K562 (cell line): Measurements from ENCODE around the gene SMIM30. TPM values are rescaled to one million over a fixed set of nuclear protein-coding genes. Genes with fewer than 3 reads are reported as not detected.

Source experiments
- ATF7 ChIP-seq: fragments of 450-650 bp; IDR thresholded peaks from 2 replicates; pipeline ENCODE4 v1.7.1; 2014; ENCODE audit warnings: mild to moderate bottlenecking, moderate library complexity
- CBX1 ChIP-seq: sonication (generic); IDR thresholded peaks from 2 replicates; pipeline ENCODE4 v1.6.1; 2016; ENCODE audit warnings: antibody characterized with exemption, low read depth, mild to moderate bottlenecking
- FOXJ3 ChIP-seq: sonication (generic); formaldehyde crosslinking; IDR thresholded peaks from 2 replicates; pipeline ENCODE4 v1.4.0; 2020; ENCODE audit warnings: mild to moderate bottlenecking, missing genetic modification reagents
- FOXK1 ChIP-seq: sonication (generic); formaldehyde crosslinking; IDR thresholded peaks from 2 replicates; pipeline ENCODE4 v1.8.0; 2022; ENCODE audit warnings: missing genetic modification reagents, mild to moderate bottlenecking, borderline replicate concordance
- GTF3C2 ChIP-seq: IDR thresholded peaks from 3 replicates; pipeline ENCODE4 v1.6.1; 2011; ENCODE audit warnings: borderline replicate concordance, mild to moderate bottlenecking, moderate library complexity; ENCODE audit not compliant: insufficient read length; ENCODE audit errors: extremely low read depth
- HDAC2 ChIP-seq: fragments of 450-650 bp; IDR thresholded peaks from 2 replicates; pipeline ENCODE4 v1.6.1; 2016; ENCODE audit warnings: mild to moderate bottlenecking
- JUN ChIP-seq, 2 experiments: sonication (generic) in 1 of 2; formaldehyde crosslinking in 1 of 2; IDR thresholded peaks; 2 replicates each; pipeline versions ENCODE4 v1.6.1 to v1.8.0; 2012 to 2022; ENCODE audit warnings: borderline replicate concordance in 2 of 2, mild to moderate bottlenecking in 2 of 2, improper control_type of control experiment in 1 of 2, low read depth in 1 of 2, low read length in 1 of 2, missing genetic modification reagents in 1 of 2
- MYC ChIP-seq, 2 experiments: fragments of 250-450 bp in 1 of 2; sonication (Bioruptor Pico) in 1 of 2; IDR thresholded peaks; 2 replicates each; pipeline versions ENCODE4 v1.5.1 to v1.6.1; 2012 to 2021; ENCODE audit warnings: low read depth in 2 of 2, borderline replicate concordance in 1 of 2, improper control_type of control experiment in 1 of 2, low read length in 1 of 2, mild to moderate bottlenecking in 1 of 2, moderate library complexity in 1 of 2
- OTX1 ChIP-seq: fragments of 450-650 bp; formaldehyde crosslinking; IDR thresholded peaks from 2 replicates; pipeline ENCODE4 v1.4.0; 2022; ENCODE audit warnings: mild to moderate bottlenecking
- TRIM25 ChIP-seq: fragments of 450-650 bp; IDR thresholded peaks from 2 replicates; pipeline ENCODE4 v1.7.0; 2016; ENCODE audit warnings: borderline replicate concordance
- U2AF1 ChIP-seq: fragments of 200-400 bp; formaldehyde crosslinking; optimal IDR thresholded peaks from 2 replicates; pipeline ENCODE3; 2017; ENCODE audit warnings: mild to moderate bottlenecking, low read depth, low read length, moderate library complexity
- VEZF1 ChIP-seq: fragments of 200-800 bp; sonication (Bioruptor generic); IDR thresholded peaks from 2 replicates; pipeline ENCODE4 v1.6.1; 2017; ENCODE audit warnings: missing genetic modification characterization, missing compliant biosample characterization
- ZNF384 ChIP-seq: IDR thresholded peaks from 2 replicates; pipeline ENCODE4 v1.6.1; 2012; ENCODE audit warnings: low read depth, low read length, improper control_type of control experiment
- polyA plus RNA-seq, 8 experiments: library from polyadenylated mRNA; depleted of rRNA in 4 of 8; stranded (reverse) in 5 of 8; unstranded in 3 of 8; fragments of >200 nt; fragmentation: Nextera tagmentation in 2 of 8; fragmentation: Illumina TruSeq in 1 of 8; extraction: Ambion mirVana in 2 of 8; extraction: Trizol in 1 of 8; gene quantifications; 2 replicates each; pipeline versions ENCODE4 v1.2.1 to v1.2.3, GENCODE V29; 2011 to 2014; ENCODE audit warnings: inconsistent platforms in 1 of 8, missing spikeins in 1 of 8
- total RNA-seq, 7 experiments: library from RNA; depleted of rRNA in 6 of 7; stranded (reverse); fragments of >200 nt in 6 of 7; fragmentation: Illumina TruSeq in 2 of 7; extraction: Trizol in 2 of 7; gene quantifications; 2 replicates each; pipeline versions ENCODE4 v1.2.1 to v1.2.3, GENCODE V29; 2011 to 2021; ENCODE audit warnings: low replicate concordance in 1 of 7
- TF ChIP-seq, protein P1 (sequence below), 2 experiments: fragments of 450-650 bp in 1 of 2; sonication (generic) in 1 of 2; formaldehyde crosslinking in 1 of 2; IDR thresholded peaks in 1 of 2; conservative IDR thresholded peaks in 1 of 2; 2 replicates each; pipeline versions ENCODE4 v1.6.1 to v1.8.1; 2016 to 2023; ENCODE audit warnings: mild to moderate bottlenecking in 2 of 2, moderate library complexity in 2 of 2, inconsistent platforms in 1 of 2, missing genetic modification reagents in 1 of 2
- TF ChIP-seq, protein P2 (sequence below), 2 experiments: IDR thresholded peaks; 2 replicates each; pipeline ENCODE4 v1.6.1; 2011; ENCODE audit warnings: borderline replicate concordance in 1 of 2, control low read depth in 1 of 2, low read depth in 1 of 2, low read length in 1 of 2, mild to moderate bottlenecking in 1 of 2, mixed read lengths in 1 of 2, moderate library complexity in 1 of 2; ENCODE audit not compliant: insufficient read depth in 1 of 2, insufficient read length in 1 of 2, poor library complexity in 1 of 2, severe bottlenecking in 1 of 2; ENCODE audit errors: extremely low read depth in 1 of 2

Gene SMIM30
- total and polyA plus RNA-seq, 9 of the 15 experiments (the other 6 are each of a cell fraction or from before 2014, with no cell fraction given): 161 to 891 (median 316) TPM

GRCh38 chr7:113084496-113085172, 33.7 kb downstream of the SMIM30 start (continued):
- TF ChIP-seq ATF7 (peak; percentile 87), TRIM25 (no peak), HDAC2 (no peak), VEZF1 (CRISPR knock-in tag) (peak; percentile 20; the same call in 1 of the 2 replicates), FOXJ3 (no peak), U2AF1 (no peak), FOXK1 (CRISPR knock-in tag) (no peak), MYC (IDR thresholded peaks at IDR 0.05; ENCODE audit: low read depth, low read length) (0 out of 2 replicates have a peak, but pooled peaks have one; percentile 8), MYC (CRISPR knock-in tag; IDR thresholded peaks at IDR 0.05; ENCODE audit: borderline replicate concordance, low read depth) (no peak), GTF3C2 (no peak), JUN (IDR thresholded peaks at IDR 0.05; ENCODE audit: borderline replicate concordance, low read depth, low read length) (0 out of 2 replicates have a peak, but pooled peaks have one; percentile 11), JUN (CRISPR knock-in tag; IDR thresholded peaks at IDR 0.05; ENCODE audit: borderline replicate concordance) (no peak), ZNF384 (peak; percentile 84), CBX1 (no peak), OTX1 (CRISPR knock-in tag) (no peak)
- TF ChIP-seq, protein P1, sequence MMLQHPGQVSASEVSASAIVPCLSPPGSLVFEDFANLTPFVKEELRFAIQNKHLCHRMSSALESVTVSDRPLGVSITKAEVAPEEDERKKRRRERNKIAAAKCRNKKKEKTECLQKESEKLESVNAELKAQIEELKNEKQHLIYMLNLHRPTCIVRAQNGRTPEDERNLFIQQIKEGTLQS (IDR thresholded peaks at IDR 0.05): peak; percentile 40; the same call in 1 of the 2 replicates
- TF ChIP-seq, protein P1 (CRISPR knock-in tag; conservative IDR thresholded peaks at IDR 0.05): no peak
- TF ChIP-seq, protein P2, sequence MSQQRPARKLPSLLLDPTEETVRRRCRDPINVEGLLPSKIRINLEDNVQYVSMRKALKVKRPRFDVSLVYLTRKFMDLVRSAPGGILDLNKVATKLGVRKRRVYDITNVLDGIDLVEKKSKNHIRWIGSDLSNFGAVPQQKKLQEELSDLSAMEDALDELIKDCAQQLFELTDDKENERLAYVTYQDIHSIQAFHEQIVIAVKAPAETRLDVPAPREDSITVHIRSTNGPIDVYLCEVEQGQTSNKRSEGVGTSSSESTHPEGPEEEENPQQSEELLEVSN (IDR thresholded peaks at IDR 0.05; ENCODE audit: borderline replicate concordance in 1 of 2, extremely low read depth in 1 of 2, insufficient read depth in 1 of 2, insufficient read length in 1 of 2, low read depth in 1 of 2, low read length in 1 of 2, poor library complexity in 1 of 2, severe bottlenecking in 1 of 2): no peak
